ENCODE results near the gene TAS2R14.

DNA sequence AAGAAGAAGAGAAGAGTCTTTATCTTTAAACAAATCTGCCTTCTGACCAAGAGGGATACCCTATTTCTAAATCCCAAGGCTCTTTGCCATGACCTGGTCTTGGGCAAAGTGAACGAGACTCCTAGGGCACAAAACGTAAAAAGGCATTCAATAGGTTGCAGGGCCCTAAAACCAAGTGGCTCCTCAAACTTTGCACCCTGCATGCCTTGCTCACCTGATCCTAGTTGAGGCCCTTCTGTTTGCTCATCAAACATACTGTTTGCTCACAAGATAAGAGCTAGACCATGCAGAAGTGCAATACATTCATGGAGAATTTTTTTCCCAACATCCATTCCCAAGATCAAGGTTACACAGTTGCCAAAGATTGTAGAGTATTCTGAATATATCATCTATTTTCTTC lies 47.1 kb downstream of the TAS2R14 start:
- TF ChIP-seq, protein P1, sequence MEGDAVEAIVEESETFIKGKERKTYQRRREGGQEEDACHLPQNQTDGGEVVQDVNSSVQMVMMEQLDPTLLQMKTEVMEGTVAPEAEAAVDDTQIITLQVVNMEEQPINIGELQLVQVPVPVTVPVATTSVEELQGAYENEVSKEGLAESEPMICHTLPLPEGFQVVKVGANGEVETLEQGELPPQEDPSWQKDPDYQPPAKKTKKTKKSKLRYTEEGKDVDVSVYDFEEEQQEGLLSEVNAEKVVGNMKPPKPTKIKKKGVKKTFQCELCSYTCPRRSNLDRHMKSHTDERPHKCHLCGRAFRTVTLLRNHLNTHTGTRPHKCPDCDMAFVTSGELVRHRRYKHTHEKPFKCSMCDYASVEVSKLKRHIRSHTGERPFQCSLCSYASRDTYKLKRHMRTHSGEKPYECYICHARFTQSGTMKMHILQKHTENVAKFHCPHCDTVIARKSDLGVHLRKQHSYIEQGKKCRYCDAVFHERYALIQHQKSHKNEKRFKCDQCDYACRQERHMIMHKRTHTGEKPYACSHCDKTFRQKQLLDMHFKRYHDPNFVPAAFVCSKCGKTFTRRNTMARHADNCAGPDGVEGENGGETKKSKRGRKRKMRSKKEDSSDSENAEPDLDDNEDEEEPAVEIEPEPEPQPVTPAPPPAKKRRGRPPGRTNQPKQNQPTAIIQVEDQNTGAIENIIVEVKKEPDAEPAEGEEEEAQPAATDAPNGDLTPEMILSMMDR (IDR thresholded peaks at IDR 0.05) = no peak
- no peak for TF ChIP-seq POLR2A (IDR thresholded peaks at IDR 0.05)

All from thyroid gland (tissue), 4 donors.